HCT116 (cell line): ENCODE data around the gene PIP4K2C. TPM values are rescaled to one million over a fixed set of nuclear protein-coding genes. Genes with fewer than 3 reads are reported as not detected.

ENCODE experiments used
- ATAC-seq: fragments of 200-7000 bp; cut with Tn5 transposase; 2 replicates; pipeline ENCODE4 v1.9.1; 2020; ENCODE audit warnings: mild to moderate bottlenecking, moderate library complexity
- BruUV-seq: library from RNA; stranded (reverse); fragments of 400-500 nt; replicated peaks from 2 replicates; lab custom pipeline; 2021; lab: Mats Ljungman, UMichigan
- CTCF ChIA-PET: fragments of 300-600 bp; sonication (Branson Sonifier 250); formaldehyde crosslinking; loops from one replicate; lab custom pipeline; 2021; ENCODE audit warnings: antibody characterized with exemption; lab: Charles Lee
- POLR2A ChIA-PET: fragments of 300-600, 350-600 bp; sonication (Branson Sonifier 250); formaldehyde crosslinking; loops from one replicate; lab custom pipeline; 2021; ENCODE audit warnings: antibody characterized with exemption; lab: Charles Lee
- RAD21 ChIA-PET, 2 experiments: fragments of 300-600 bp; sonication (Branson Sonifier 250); formaldehyde crosslinking; loops; one replicate each; lab custom pipeline; 2023; ENCODE audit warnings: low total read pairs in 2 of 2; ENCODE audit not compliant: uncharacterized antibody in 2 of 2, unreplicated experiment in 2 of 2, low non-redundant PET in 1 of 2; lab: Charles Lee
- DNase-seq: peaks from one replicate; pipeline ENCODE4 v3.0.0-alpha.2; 2010; ENCODE audit warnings: low read depth, low spot score
- H2AFZ ChIP-seq: fragments of 200-600 bp; shearing (Covaris generic), sonication (generic); 2 replicates; pipeline ENCODE4 v1.6.1; 2017; ENCODE audit warnings: low read depth, mixed run types, mixed read lengths, antibody characterized with exemption, low read length; ENCODE audit not compliant: poor library complexity, severe bottlenecking
- H3K27ac ChIP-seq: 2 replicates; pipeline ENCODE4 v1.5.1; 2012; ENCODE audit warnings: low read depth, low read length
- H3K27me3 ChIP-seq: fragments of 200-600 bp; sonication (generic); 2 replicates; pipeline ENCODE4 v1.6.1; 2016; ENCODE audit warnings: mixed run types, low read length, mixed read lengths; ENCODE audit not compliant: insufficient read depth
- H3K36me3 ChIP-seq, 2 experiments: fragments of 200-500 bp in 1 of 2; fragments of 200-600 bp in 1 of 2; sonication (Bioruptor generic) in 1 of 2; sonication (generic) in 1 of 2; 2 replicates each; pipeline versions ENCODE4 v1.5.1 to v1.6.1; 2014 to 2016; ENCODE audit warnings: low read length in 2 of 2, inconsistent platforms in 1 of 2, mixed read lengths in 1 of 2, mixed run types in 1 of 2; ENCODE audit not compliant: insufficient read depth in 2 of 2, control insufficient read depth in 1 of 2
- H3K4me1 ChIP-seq, 2 experiments: fragments of 200-600 bp in 1 of 2; sonication (generic) in 1 of 2; 2 replicates each; pipeline versions ENCODE4 v1.5.1 to v1.6.1; 2012 to 2017; ENCODE audit warnings: low read length in 2 of 2, inconsistent platforms in 1 of 2, mild to moderate bottlenecking in 1 of 2, mixed read lengths in 1 of 2, mixed run types in 1 of 2, moderate library complexity in 1 of 2; ENCODE audit not compliant: insufficient read depth in 2 of 2, control insufficient read depth in 1 of 2
- H3K4me2 ChIP-seq: fragments of 200-600 bp; sonication (generic); 2 replicates; pipeline ENCODE4 v1.6.1; 2017; ENCODE audit warnings: mixed run types, low read length, mixed read lengths
- H3K4me3 ChIP-seq, 2 experiments: fragments of 200-600 bp in 1 of 2; sonication (generic) in 1 of 2; replicated peaks in 1 of 2; 2 replicates each; pipeline ENCODE4 v1.5.1; 2011 to 2016; ENCODE audit warnings: low read length in 2 of 2, control low read depth in 1 of 2, low read depth in 1 of 2, mild to moderate bottlenecking in 1 of 2, mixed read lengths in 1 of 2, mixed run types in 1 of 2
- H3K79me2 ChIP-seq: fragments of 200-600 bp; sonication (generic); 2 replicates; pipeline ENCODE4 v1.6.1; 2017; ENCODE audit warnings: mild to moderate bottlenecking, mixed run types, low read length, moderate library complexity, mixed read lengths; ENCODE audit not compliant: insufficient read depth
- H3K9ac ChIP-seq: fragments of 200-600 bp; sonication (generic); 2 replicates; pipeline ENCODE4 v1.6.1; 2016; ENCODE audit warnings: low read length, mixed read lengths
- H3K9me2 ChIP-seq: fragments of 200-600 bp; sonication (generic), shearing (Covaris generic); 2 replicates; pipeline ENCODE4 v1.6.1; 2017; ENCODE audit warnings: mixed run types, mild to moderate bottlenecking, moderate library complexity; ENCODE audit not compliant: insufficient read depth
- H3K9me3 ChIP-seq, 2 experiments: fragments of 200-500 bp in 1 of 2; fragments of 200-600 bp in 1 of 2; sonication (Bioruptor generic) in 1 of 2; sonication (generic) in 1 of 2; 2 replicates each; pipeline ENCODE4 v1.6.1; 2014 to 2017; ENCODE audit warnings: low read length in 2 of 2, mixed read lengths in 2 of 2, inconsistent platforms in 1 of 2, low read depth in 1 of 2, mild to moderate bottlenecking in 1 of 2, mixed run types in 1 of 2, moderate library complexity in 1 of 2; ENCODE audit not compliant: control insufficient read depth in 1 of 2, insufficient read depth in 1 of 2
- H4K20me1 ChIP-seq: fragments of 200-600 bp; sonication (generic), shearing (Covaris generic); 2 replicates; pipeline ENCODE4 v1.6.1; 2017; ENCODE audit warnings: mixed run types, mild to moderate bottlenecking, moderate library complexity; ENCODE audit not compliant: insufficient read depth
- CEBPB ChIP-seq: IDR thresholded peaks from 2 replicates; pipeline ENCODE4 v1.6.1; 2012; ENCODE audit warnings: low read depth
- EGR1 ChIP-seq: IDR thresholded peaks from 2 replicates; pipeline ENCODE4 v1.6.1; 2012; ENCODE audit warnings: low read depth
- ELF1 ChIP-seq: IDR thresholded peaks from 2 replicates; pipeline ENCODE4 v1.6.1; 2012; ENCODE audit warnings: low read depth, borderline replicate concordance
- EZH2phosphoT487 ChIP-seq: fragments of 200-600 bp; IDR thresholded peaks from 2 replicates; pipeline ENCODE4 v1.6.1; 2018; ENCODE audit warnings: antibody characterized with exemption, borderline replicate concordance
- FOSL1 ChIP-seq: IDR thresholded peaks from 2 replicates; pipeline ENCODE4 v1.6.1; 2012; ENCODE audit warnings: low read depth
- POLR2AphosphoS5 ChIP-seq: IDR thresholded peaks from 2 replicates; pipeline ENCODE4 v1.6.1; 2011; ENCODE audit warnings: mild to moderate bottlenecking, low read depth, low read length, moderate library complexity
- RAD21 ChIP-seq: IDR thresholded peaks from 2 replicates; pipeline ENCODE4 v1.6.1; 2012; ENCODE audit warnings: low read depth, mild to moderate bottlenecking
- SIN3A ChIP-seq: IDR thresholded peaks from 2 replicates; pipeline ENCODE4 v1.6.1; 2012; ENCODE audit warnings: low read depth
- TCF7L2 ChIP-seq: IDR thresholded peaks from 2 replicates; pipeline ENCODE4 v1.7.0; 2011; ENCODE audit warnings: borderline replicate concordance, inconsistent platforms; ENCODE audit not compliant: insufficient read depth, insufficient read length; ENCODE audit errors: extremely low read depth
- ZFX ChIP-seq: fragments of 450-650 bp; IDR thresholded peaks from 2 replicates; pipeline ENCODE4 v1.6.1; 2017
- ZNF274 ChIP-seq: fragments of 200-500 bp; sonication (Bioruptor generic); IDR thresholded peaks from 2 replicates; pipeline ENCODE4 v1.6.1; 2014; ENCODE audit warnings: mild to moderate bottlenecking, low read depth, low read length, inconsistent platforms
- intact Hi-C: fragments of 100-400 bp; cut with micrococcal nuclease; formaldehyde crosslinking; loops from 2 replicates; pipeline ENCODE4 v1.10.0; 2022
- total RNA-seq: library from RNA; stranded (reverse); gene quantifications from one replicate; pipeline ENCODE4 v1.2.1, GENCODE V29; 2021; ENCODE audit not compliant: unreplicated experiment
- TF ChIP-seq, protein P1 (sequence below): IDR thresholded peaks from 2 replicates; pipeline ENCODE4 v1.6.1; 2012; ENCODE audit warnings: low read depth
- TF ChIP-seq, protein P2 (sequence below): IDR thresholded peaks from 2 replicates; pipeline ENCODE4 v1.6.1; 2012

The PIP4K2C gene
- total RNA-seq, 1 experiment from 2014 or later = 38.4 TPM

DNA sequence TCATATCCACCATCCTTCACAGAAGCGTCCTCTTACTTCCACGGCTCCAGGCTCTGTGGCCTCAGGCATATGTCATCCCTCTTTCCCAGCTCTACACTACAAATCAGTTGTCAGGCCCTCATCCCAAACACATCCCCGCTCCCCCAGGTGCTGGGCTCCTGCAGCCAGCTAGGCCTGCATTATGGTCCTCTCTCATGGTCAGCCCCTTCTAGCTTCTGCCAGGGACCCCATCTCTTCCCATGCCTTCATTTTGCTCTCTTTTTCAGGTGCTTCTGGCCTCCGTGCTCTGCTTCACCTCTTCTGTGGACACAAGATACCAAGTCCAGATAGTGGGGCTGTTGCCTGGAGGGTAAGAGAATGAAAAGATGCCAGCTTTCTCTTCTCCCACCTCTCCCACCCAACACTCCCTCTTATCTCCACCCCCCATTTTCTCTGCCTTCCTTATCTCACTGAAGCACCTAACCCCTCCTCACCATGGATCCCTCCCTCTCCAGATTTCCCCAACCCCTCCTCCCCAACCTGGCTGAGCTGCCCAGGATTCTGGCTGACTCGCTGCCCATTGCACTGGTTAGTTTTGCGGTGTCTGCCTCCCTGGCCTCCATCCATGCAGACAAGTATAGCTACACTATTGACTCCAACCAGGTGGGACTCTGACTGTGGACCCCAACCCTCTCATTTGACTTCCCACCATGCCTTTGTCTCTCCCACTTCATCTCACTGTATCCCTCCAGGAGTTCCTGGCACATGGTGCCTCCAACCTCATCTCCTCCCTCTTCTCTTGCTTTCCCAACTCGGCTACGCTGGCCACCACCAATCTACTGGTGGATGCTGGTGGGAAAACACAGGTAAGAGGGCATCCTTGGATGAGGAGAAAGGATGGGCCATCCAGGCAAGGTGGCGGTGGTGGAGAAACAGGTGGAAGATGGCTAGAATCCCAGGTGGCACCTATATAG, 31.6 kb downstream of the PIP4K2C start (continued):
- TF ChIP-seq ZNF274 = no peak

DNA sequence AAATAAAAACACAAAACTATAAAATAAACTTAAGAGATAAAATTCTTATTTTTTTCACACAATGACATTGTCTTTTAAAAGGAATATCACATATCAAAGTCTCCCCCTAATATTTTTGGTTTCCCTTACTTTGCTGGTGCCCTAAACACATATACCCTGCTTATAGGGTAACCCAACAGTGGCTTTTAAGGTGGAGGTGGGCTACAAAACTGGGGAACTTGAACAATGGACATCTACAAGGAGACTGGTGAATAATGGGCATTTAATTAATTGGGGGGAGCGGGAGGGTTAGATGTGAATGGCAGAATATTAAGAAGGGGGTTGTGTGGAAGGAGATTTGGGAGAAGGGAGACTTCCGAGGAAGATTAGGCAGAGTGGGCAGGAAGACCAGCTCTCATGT, 32.4 kb downstream of the PIP4K2C start:
- no peak overlapping the region for H3K4me3 ChIP-seq
- ATAC-seq (no peak), DNase-seq (no peak)
- ChIA-PET POLR2A (no interaction called here), RAD21 (no interaction called here), CTCF (no interaction called here)
- H3K9me2 ChIP-seq = no peaks in the 10 kb centered on the region
- BruUV-seq = no TSS peak
- H3K79me2 ChIP-seq = no peaks in the 10 kb centered on the region
- peaks cover 4% of the 10 kb centered on the region; the same call in 1 of the 2 replicates for H3K27me3 ChIP-seq
- no peaks in the 10 kb centered on the region for H3K9me3 ChIP-seq
- peaks cover 0 to 9% of the 10 kb centered on the region in 2 experiments; a peak in 2 of 4 replicates for H3K36me3 ChIP-seq
- H3K4me1 ChIP-seq = no peaks in the 10 kb centered on the region
- H4K20me1 ChIP-seq = no peaks in the 10 kb centered on the region
- no peak overlapping the region for H3K9ac ChIP-seq
- TF ChIP-seq EZH2phosphoT487 = no peak
- TF ChIP-seq EGR1 = no peak
- TF ChIP-seq, protein P1, sequence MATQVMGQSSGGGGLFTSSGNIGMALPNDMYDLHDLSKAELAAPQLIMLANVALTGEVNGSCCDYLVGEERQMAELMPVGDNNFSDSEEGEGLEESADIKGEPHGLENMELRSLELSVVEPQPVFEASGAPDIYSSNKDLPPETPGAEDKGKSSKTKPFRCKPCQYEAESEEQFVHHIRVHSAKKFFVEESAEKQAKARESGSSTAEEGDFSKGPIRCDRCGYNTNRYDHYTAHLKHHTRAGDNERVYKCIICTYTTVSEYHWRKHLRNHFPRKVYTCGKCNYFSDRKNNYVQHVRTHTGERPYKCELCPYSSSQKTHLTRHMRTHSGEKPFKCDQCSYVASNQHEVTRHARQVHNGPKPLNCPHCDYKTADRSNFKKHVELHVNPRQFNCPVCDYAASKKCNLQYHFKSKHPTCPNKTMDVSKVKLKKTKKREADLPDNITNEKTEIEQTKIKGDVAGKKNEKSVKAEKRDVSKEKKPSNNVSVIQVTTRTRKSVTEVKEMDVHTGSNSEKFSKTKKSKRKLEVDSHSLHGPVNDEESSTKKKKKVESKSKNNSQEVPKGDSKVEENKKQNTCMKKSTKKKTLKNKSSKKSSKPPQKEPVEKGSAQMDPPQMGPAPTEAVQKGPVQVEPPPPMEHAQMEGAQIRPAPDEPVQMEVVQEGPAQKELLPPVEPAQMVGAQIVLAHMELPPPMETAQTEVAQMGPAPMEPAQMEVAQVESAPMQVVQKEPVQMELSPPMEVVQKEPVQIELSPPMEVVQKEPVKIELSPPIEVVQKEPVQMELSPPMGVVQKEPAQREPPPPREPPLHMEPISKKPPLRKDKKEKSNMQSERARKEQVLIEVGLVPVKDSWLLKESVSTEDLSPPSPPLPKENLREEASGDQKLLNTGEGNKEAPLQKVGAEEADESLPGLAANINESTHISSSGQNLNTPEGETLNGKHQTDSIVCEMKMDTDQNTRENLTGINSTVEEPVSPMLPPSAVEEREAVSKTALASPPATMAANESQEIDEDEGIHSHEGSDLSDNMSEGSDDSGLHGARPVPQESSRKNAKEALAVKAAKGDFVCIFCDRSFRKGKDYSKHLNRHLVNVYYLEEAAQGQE = no peak
- TF ChIP-seq FOSL1 = no peak
- TF ChIP-seq POLR2AphosphoS5 = no peak
- no peak for TF ChIP-seq SIN3A
- no peak for TF ChIP-seq ZFX
- no peak for TF ChIP-seq CEBPB
- no peak for TF ChIP-seq ZNF274
- TF ChIP-seq ELF1 = no peak
- TF ChIP-seq TCF7L2 = no peak
- TF ChIP-seq RAD21 = no peak
- TF ChIP-seq, protein P2, sequence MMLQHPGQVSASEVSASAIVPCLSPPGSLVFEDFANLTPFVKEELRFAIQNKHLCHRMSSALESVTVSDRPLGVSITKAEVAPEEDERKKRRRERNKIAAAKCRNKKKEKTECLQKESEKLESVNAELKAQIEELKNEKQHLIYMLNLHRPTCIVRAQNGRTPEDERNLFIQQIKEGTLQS = no peak
- H3K4me2 ChIP-seq = no peak overlapping the region
- no peak overlapping the region for H3K27ac ChIP-seq
- intact Hi-C loops = no loop called here
- H2AFZ ChIP-seq = no peak overlapping the region
